Measurements from ENCODE around the gene PELO. TPM values are rescaled to one million over a fixed set of nuclear protein-coding genes. Genes with fewer than 3 reads are reported as not detected.
"Not testable (repeated sequence)": the region's sequence is repeated elsewhere in the genome, so short reads cannot be mapped to it uniquely, and the experiment has no call there.

PELO gene
- total RNA-seq, 2 donors from 2014 or later: 17.5 to 23.0 TPM

- H3K36me3 Mint-ChIP-seq: peaks cover 7 to 12% of the 10 kb centered on the region in 2 donors
- H3K9me3 Mint-ChIP-seq: no peaks in the 10 kb centered on the region
- no peak for ATAC-seq
These were observed 19.3 kb downstream of the PELO start for GRCh38 chr5:52807037-52807436.

DNA sequence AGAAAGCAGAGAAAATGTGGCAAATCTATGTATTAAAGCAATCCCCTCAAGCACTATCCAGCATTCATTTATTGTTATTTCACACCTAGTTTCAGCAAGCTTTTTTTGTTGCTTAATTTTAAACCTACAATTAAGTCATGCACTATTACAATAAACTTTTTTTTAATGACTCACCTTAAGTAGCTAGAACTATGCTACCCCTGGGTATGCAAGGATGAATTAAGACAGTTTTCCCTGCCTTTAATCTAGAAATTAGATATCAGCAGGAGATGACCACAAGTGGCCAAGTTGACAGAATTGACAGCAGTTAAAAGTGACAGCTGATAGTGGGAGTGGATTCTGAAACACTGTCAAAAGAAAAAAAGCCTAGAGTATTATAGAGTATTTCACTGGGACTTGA lies 20.0 kb downstream of the PELO start:
- Mint-ChIP-seq H3K9me3 (no peaks in the 10 kb centered on the region), H3K36me3 (peaks cover 7 to 12% of the 10 kb centered on the region in 2 donors), H3K27ac (no peak overlapping the region)
- no peak for DNase-seq (ENCODE audit: low spot score in 2 of 2)
- ATAC-seq: no peak

More at GRCh38 chr5:52807037-52807436, 19.3 kb downstream of the PELO start:
- no peak overlapping the region for H3K27ac Mint-ChIP-seq
- DNase-seq (ENCODE audit: low spot score in 2 of 2): no peak

DNA sequence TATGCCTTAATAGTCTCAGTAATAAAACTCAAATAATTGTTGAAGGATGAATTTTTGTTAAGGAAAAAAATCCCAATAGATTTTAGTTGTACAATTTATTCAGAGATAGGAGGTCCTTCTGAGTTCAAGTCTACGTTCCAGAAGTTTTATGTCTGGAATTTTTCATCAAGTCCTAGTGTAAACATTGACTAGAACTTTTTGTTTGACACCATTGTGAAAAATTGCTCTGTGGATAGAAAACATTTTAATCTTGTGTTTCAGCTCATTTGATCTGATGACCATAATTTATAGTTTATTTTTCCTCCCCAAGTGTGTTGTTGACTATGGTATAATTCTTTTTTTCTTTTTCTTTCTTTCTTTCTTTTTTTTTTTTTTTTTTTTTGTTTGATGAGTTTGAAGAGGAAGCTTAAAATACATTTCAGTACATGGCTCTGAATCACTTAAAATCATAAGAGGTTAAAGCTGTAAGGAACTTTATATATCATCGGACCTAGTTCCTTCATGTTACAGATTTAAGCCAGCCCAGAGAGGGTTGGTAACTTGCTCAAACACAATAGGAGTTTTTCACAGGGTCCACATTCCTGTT lies 20.7 kb downstream of the PELO start:
- DNase-seq (ENCODE audit: low spot score in 2 of 2): no peak
- Mint-ChIP-seq H3K36me3 (peaks cover 7% of the 10 kb centered on the region in 2 donors), H3K9me3 (no peaks in the 10 kb centered on the region), H3K27ac (no peak overlapping the region)
- ATAC-seq: no peak

DNA sequence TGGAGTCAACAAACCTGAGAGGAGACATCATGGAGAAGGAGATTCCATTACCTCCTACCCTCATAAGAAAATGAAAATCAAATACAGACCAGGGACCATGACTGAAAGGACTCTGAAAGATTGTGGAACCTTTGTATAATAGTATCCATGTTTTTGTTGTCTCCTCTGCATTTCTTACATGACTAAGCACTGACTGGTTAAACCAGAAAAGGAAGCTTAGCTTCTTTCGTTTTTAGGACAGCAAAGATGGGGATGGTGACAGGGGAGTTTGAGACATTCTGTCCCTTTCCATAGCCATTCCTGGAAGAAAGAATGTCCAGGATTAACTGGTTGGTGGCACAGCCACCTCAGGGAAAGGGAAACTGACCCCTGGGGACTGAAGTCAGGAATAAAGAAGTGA lies 22.2 kb downstream of the PELO start:
- ATAC-seq: no peak

DNA sequence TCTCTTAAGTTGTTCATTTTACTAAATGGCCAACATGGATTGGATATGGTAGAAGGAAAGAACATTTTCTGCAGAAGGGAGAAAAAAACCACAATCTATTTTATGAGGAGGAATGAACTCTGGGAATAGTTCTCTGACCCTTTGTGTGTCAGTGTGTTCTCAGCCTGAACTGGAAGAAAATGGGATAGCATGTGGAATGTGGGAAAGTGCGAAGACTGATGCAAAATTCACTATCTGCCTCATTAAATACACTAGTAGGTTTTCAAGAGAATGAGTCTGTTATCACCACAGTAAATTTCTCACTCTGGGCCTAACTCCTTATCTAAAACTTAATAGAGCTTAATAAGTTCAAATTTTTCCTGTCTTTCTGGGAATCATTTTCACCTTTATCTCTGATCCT lies 22.7 kb downstream of the PELO start:
- ATAC-seq (no peak), DNase-seq (ENCODE audit: low spot score in 2 of 2) (no peak)
- Mint-ChIP-seq H3K36me3 (no peaks in the 10 kb centered on the region), H3K9me3 (no peaks in the 10 kb centered on the region), H3K27ac (no peak overlapping the region)

More for the DNA sequence above, 22.2 kb downstream of the PELO start:
- Mint-ChIP-seq H3K27ac (no peak overlapping the region), H3K36me3 (no peaks in the 10 kb centered on the region), H3K9me3 (no peaks in the 10 kb centered on the region)
- DNase-seq (ENCODE audit: low spot score in 2 of 2): no peak

GRCh38 chr5:52811067-52811749 lies 23.5 kb downstream of the PELO start:
- H3K36me3 Mint-ChIP-seq: no peaks in the 10 kb centered on the region
- no peaks in the 10 kb centered on the region for H3K9me3 Mint-ChIP-seq
- no peak for DNase-seq (ENCODE audit: low spot score in 2 of 2)
- no peak overlapping the region for H3K27ac Mint-ChIP-seq
- peak; percentile 37 to 61 for ATAC-seq

DNA sequence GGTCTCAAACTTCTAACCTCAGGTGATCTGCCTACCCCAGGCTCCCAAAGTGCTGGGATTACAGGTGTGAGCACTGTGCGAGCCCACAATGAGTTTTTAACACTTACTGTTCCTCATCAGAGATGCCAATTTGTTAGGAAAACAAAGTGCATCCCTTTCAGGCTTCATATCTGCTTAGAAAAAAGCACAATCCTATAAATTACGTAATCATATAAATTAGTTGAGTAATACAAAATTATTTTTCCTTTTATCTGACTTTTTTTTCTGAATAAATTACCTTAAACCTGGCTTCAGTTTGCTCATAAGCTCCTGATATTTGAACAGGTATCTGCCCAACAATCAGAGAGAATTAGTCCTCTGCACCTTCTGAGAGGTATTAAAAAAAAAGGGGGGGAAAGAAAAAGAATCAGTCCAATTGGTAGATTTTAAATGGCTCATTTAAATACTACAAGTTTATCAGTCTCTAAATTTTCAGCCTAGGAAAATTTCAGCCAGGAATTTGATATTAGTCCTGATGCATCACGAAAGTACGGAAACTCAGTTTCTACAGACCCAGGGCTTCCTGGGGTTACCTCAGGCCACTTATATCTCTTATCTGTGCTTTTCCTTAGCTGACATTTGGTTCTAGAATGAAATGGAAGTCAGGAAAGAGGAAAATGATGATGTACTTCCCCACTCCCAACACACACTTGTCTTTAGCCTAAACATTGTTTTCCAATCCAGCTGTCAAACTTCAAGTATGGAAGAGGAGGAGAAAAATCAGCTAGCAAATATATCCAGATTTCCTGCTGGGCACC lies 26.8 kb downstream of the PELO start:
- no peaks in the 10 kb centered on the region for H3K36me3 Mint-ChIP-seq
- no peak overlapping the region for H3K27ac Mint-ChIP-seq
- no peaks in the 10 kb centered on the region for H3K9me3 Mint-ChIP-seq
- ATAC-seq (no peak), DNase-seq (ENCODE audit: low spot score in 2 of 2) (no peak)

- DNase-seq (ENCODE audit: low spot score in 2 of 2) (no peak), ATAC-seq (no peak)
- no peaks in the 10 kb centered on the region for H3K36me3 Mint-ChIP-seq
- no peak overlapping the region for H3K27ac Mint-ChIP-seq
- H3K9me3 Mint-ChIP-seq: no peaks in the 10 kb centered on the region
These were observed 30.1 kb downstream of the PELO start for GRCh38 chr5:52817818-52818217.

- ATAC-seq (no peak), DNase-seq (ENCODE audit: low spot score in 2 of 2) (no peak)
- Mint-ChIP-seq H3K36me3 (no peaks in the 10 kb centered on the region), H3K27ac (no peak overlapping the region), H3K9me3 (no peaks in the 10 kb centered on the region)
These were observed 30.6 kb downstream of the PELO start for GRCh38 chr5:52818360-52818759.

- H3K9me3 Mint-ChIP-seq; H3K27ac Mint-ChIP-seq; DNase-seq (ENCODE audit: low spot score in 2 of 2); H3K36me3 Mint-ChIP-seq; ATAC-seq: not testable (repeated sequence)
These were observed 31.1 kb downstream of the PELO start for GRCh38 chr5:52818807-52819206.

DNA sequence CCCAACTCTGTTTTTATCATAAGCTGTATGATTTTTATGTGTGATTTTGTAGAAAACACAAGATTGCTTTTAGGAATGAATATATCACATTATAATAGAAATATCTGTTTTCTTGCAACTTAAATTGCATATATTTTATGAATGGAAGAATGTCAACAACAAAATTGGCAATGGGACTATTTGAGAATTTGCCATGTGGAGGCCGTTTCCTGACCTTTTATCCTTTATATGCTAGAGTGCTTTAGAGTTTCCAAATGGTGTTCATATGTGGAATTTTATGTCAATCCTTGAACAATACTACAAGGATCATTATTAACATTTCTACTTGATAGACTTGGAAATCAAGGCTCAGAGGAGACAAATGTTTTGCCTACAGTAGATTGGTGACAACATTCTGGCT lies 34.2 kb downstream of the PELO start:
- no peak for DNase-seq (ENCODE audit: low spot score in 2 of 2)
- no peaks in the 10 kb centered on the region for H3K9me3 Mint-ChIP-seq
- ATAC-seq: no peak
- H3K27ac Mint-ChIP-seq: no peak overlapping the region
- H3K36me3 Mint-ChIP-seq: peaks cover 0 to 5% of the 10 kb centered on the region in 2 donors

DNA sequence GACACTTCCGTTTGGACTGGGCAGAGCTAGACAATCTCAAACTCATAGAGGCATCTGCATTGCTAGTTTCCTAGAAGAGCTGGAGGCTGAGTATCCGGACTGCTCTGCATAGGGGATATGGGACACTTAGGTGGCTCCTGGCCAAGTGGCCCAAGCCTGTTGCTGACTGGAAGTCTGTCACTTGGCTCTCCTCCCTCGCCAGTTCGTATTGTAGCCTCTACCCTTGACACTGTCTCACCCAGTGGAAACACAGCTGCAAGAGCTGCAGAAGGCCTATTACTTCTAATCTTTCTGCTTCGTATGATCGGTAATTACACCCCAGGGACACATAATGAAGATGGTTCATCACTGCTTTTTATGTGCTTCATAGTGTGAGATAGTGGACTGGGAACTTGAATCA lies 34.7 kb downstream of the PELO start:
- ATAC-seq (no peak), DNase-seq (ENCODE audit: low spot score in 2 of 2) (no peak)
- Mint-ChIP-seq H3K9me3 (no peaks in the 10 kb centered on the region), H3K36me3 (peaks cover 0 to 5% of the 10 kb centered on the region in 2 donors), H3K27ac (no peak overlapping the region)

DNA sequence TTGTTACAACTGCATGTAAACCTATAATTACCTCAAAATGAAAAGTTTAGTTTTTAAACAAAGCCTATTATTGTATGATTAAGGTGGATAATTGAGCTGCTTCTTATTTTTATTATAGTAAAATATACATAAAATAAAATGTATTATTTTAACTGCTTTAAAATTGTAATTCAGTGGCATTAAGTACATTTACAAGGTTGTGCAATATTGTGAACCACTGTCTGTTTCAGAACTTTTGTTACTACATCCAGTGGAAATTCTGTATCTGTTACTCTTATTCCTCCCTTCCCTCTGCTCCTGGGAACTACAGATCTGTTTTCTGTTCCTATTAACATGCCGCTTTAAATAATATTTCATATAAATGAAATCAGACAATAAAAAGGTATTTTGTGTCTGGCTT lies 37.1 kb downstream of the PELO start:
- ATAC-seq: no peak
- no peak for DNase-seq (ENCODE audit: low spot score in 2 of 2)
- H3K36me3 Mint-ChIP-seq: peaks cover 0 to 5% of the 10 kb centered on the region in 2 donors
- no peak overlapping the region for H3K27ac Mint-ChIP-seq
- H3K9me3 Mint-ChIP-seq: peaks cover 0 to 4% of the 10 kb centered on the region in 2 donors

DNA sequence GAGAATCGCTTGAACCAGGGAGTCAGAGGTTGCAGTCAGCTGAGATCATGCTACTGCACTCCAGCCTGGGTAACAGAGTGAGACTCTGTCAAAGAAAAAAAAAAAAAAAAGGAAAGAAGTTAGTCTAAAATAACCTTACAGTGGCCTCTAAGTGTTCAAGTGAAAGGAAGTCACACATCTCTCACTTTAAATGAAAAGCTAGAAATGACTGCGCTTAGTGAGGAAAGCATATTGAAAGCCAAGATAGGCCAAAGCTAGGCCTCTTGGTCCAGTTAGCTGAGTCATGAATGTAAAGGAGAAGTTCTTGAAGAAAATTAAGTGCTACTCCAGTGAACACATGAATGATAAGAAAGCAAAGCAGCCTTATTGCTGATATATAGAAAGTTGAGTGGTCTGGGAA lies 38.1 kb downstream of the PELO start:
- Mint-ChIP-seq H3K27ac (peak overlapping the region in 1 of 2 donors; percentile 37), H3K9me3 (peaks cover 0 to 4% of the 10 kb centered on the region in 2 donors), H3K36me3 (peaks cover 0 to 5% of the 10 kb centered on the region in 2 donors)
- ATAC-seq: peak; percentile 63 to 84
- no peak for DNase-seq (ENCODE audit: low spot score in 2 of 2)

DNA sequence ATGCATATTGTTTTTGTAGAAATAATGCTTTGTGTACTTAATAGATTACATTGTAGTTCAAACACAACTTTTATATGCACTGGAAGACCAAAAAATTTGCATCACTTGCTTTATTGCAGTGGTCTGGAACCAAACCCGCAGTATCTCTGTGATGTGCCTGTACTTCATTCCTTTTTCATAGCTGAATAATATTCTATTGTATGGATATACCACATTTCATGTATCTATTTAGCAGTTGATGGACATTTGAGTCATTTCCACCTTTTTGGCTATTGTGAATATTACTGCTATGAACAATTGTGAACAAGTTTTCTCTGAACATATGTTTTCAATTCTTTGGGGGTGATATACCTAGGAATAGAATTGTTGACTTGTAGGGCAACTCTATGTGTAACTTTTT lies 40.1 kb downstream of the PELO start:
- ATAC-seq: no peak
- no peak for DNase-seq (ENCODE audit: low spot score in 2 of 2)
- Mint-ChIP-seq H3K36me3 (peaks cover 0 to 5% of the 10 kb centered on the region in 2 donors), H3K27ac (no peak overlapping the region), H3K9me3 (peaks cover 3 to 4% of the 10 kb centered on the region in 2 donors)

DNA sequence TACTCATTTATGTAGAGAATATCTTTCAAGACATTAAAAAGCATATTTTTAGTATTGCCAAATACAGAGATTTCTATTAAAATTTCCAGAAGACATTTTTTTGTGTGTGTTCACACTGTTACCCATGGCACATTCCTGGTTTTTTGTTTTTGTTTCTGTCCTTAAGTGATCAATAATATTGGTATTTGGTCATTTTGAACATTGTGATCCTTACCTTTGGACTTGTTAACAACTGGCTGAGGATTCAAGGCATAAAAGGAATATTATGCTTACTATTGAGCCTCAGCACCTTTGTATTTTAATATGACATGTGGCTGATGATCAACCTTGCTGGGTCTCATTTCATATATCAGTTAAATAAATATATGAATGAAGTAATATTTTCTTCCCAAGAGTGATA lies 41.9 kb downstream of the PELO start:
- Mint-ChIP-seq H3K27ac (no peak overlapping the region), H3K36me3 (peaks cover 0 to 5% of the 10 kb centered on the region in 2 donors), H3K9me3 (peaks cover 3 to 4% of the 10 kb centered on the region in 2 donors)
- DNase-seq (ENCODE audit: low spot score in 2 of 2): no peak
- no peak for ATAC-seq

- ATAC-seq (no peak), DNase-seq (ENCODE audit: low spot score in 2 of 2) (no peak)
- no peak overlapping the region for H3K27ac Mint-ChIP-seq
- H3K36me3 Mint-ChIP-seq: peaks cover 0 to 1% of the 10 kb centered on the region in 2 donors
- peaks cover 3 to 4% of the 10 kb centered on the region in 2 donors for H3K9me3 Mint-ChIP-seq
These were observed 42.9 kb downstream of the PELO start for GRCh38 chr5:52830650-52831049.

Data from activated naive CD4-positive, alpha-beta T cell treated with anti-CD3 and anti-CD28 coated beads, Interleukin-2, amount 50 U/mL, for 72 hours (primary cell).